Stimulated activated CD8-positive, alpha-beta memory T cell treated with anti-CD3 and anti-CD28 coated beads, Interleukin-15, amount 100 ng/mL, for 4 hours (primary cell): Measurements from ENCODE around the gene PDSS2.
"Not testable (repeated sequence)": the region's sequence is repeated elsewhere in the genome, so short reads cannot be mapped to it uniquely, and the experiment has no call there.

Source experiments
- DNase-seq, 2 donors: peaks; one replicate each; pipeline ENCODE4 v3.0.0-alpha.2; 2020; ENCODE audit warnings: low read depth in 2 of 2

The PDSS2 gene

DNA sequence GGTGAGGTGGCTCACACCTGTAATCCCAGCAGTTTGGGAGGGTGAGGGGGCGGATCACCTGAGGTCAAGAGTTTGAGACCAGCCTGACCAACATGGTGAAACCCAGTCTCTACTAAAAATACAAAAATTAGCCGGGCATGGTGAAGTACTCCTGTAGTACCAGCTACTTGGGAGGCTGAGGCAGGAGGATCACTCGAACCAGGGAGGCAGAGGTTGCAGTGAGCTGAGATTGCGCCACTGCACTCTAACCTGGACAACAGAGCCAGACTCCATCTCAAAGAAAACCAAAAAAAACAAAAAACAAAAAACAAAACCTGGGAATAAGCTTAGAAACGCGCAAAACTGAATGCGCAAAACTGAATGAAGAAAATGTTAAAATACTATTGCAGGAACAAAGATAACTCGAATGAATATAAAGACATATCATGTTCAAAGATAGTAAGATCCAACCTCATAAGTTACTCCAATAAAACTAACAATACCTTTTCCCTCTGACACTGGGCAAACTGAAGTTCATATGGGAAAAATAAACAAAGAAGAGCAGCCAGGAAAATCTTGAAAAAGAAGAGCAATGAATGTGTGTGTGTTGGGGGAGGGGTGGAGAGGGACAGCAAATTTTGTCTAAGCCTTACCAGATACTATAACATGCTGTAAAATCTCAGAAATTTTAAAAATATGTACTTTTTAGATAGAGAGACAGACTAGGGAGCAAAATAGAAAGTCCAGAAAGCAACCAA lies 243.0 kb downstream of the PDSS2 start:
- no peak for DNase-seq

DNA sequence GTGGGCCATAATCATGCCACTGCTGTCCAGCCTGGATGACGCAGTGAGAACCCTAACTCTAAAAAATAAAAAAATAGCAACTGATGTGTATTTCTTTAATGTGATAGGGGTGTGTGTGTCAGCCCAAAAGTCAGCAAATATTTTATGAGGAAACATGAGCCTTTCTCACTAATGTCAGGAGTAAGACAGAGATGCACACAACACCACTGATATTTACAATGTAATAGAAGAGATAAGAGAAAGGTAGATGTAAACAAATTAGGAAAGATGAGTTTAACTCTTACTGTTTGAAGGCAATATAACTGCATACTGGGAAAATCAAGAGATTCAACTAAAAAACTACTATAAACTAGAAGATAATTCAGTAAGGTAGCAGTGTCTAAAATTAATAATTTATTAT lies 244.0 kb downstream of the PDSS2 start:
- DNase-seq: no peak

DNA sequence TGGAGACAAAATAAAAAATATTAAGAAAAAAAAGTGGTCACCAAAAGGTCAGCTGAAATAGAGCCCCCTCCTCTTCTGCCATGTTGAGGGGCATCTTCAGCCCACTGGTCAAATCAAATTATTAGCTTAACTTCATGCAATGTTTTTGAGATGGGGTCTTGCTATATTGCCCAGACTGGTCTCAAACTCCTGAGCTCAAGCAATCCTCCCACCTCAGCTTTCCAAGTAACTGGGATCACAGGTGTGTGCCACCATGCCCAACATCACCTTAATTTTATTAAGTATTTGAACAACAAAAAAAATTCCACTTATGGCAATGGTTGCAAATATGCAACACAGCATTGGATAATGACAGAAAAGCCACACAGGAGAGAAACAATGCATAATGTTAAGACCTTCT lies 244.7 kb downstream of the PDSS2 start:
- no peak for DNase-seq

DNA sequence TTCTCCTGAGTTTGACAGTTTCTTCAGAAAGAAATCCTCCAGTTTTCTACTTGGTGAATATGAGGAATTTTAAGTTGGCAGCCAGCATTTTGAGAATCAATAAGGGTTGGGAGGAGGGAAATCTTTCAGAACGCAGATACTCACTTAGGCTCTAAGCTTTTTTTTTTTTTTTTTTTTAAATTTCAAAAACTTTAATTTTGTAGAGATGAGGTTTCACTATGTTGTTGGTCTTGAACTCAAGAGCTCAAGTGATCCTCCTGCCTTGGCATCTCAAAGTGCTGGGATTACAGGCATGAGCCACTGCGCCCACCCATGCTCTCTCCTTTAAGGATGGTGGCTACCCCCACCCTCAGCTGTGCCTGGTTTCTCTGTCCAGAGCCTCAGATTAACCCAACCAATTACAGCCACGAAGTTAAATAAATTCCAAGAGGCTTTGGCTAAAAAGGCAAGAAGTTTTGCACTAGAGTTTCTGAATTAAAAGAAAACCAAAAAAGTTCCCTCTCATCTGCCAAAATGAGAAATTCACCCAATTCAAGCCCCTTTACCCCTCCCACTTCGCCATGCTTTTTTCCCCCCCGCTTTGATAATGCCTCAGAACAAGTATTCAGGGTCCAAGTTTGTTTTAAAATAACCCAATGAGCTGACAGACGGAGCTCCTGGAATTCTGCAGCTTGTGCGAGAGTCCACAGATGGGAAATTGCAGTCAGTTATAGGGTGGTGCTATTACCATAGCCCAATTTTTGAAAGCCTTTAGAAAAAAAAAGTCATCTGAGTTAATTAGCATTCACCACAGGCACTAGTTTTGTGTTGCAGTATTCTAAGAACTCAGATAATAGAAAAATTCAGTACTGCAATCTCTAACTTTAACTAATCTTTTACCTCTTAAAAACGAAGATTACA lies 249.7 kb downstream of the PDSS2 start:
- DNase-seq: no peak

DNA sequence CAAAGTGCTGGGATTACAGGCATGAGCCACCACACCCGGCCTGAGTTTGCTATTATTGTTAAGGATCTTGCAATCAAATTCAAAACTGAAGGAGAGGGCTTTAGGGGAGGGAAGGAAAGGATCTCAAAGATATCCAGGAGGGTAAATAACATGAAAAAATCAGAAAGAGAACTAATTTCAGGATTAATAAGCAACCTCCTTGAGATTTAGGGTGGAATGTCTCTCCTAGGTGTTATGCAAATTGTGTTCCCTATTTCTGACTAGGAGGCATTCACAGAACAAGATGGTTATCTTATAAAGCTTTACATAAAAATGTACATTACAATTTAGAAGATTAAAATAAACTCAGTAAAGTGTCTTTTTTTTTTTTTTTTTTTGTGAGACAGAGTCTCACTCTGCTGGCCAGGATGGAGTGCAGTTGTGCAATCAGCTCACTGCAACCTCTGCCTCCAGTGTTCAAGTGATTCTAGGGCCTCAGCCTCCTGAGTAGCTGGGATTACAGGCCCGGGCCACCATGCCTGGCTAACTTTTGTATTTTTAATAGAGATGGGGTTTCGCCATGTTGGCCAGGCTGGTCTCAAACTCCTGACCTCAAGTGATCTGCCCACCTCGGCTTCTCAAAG lies 252.0 kb downstream of the PDSS2 start:
- no peak for DNase-seq

DNA sequence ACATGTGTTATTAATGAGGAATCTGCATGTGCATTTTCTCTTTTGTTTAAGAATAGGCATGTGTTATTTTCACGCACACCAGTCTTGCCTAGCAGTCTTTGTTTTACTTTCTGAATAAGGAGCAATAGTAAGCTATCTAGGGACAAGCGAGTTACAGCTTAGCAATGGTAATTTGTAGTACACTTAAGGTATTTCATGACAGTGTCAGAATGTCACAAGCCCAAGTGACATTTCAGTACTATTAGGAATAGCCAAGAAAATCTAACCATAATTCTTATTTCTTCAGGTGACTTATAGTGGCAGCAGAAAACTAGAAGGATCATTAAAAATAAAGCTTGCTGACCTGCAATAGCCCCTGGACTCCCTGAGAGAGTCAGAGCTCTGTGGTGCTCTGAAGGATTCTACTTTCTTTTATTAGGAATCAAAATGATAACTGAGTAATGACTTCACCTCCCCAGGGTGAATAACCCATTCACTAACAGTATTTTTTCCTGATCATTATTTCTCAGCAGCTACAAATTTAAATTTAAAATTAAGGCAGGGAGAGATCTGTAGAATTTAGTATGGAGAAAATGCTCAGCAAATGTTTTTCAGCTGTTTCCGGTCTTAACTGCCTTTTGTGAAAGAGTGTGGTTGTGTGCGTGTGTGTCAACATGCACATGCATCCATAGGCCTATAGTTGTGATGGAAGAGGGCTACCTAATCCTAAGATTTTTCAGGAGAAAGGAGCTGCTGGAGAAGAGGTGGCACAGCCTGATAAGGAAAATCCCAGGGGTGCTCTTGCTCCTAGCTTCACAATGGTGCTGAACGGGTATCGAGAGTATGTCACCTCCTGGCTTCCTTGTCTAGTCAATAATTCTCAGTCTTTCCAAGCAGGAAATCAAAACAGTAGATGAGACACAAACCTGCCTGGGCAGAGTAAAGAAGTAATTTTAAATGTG lies 254.0 kb downstream of the PDSS2 start:
- DNase-seq: no peak

DNA sequence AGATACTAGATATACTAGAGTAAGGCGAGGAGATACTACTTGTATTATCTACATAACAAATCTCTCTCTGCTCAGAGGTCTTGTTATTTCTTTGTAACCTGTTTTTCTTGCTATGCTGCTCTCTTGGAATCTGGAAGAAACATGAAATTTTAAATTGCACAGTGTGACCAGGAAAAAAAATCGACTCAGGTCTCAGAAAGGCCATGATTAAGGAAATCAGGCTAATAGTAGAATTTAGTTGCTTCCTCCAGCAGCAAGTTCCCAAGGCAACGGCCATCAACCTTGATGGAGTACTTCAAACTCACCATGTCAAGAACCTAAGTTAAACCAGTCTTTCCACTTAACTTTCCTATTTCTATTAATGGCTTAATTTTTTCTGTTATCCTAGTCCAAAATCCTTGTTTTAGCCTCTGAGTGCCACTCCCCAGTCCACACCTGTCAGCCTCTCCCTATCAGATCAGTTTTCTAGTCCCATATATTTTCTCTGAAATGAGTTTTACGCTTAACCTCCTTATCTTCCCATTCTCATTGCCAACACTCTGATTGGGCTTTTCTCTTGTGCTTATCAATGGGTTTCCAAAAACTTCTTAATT lies 256.4 kb downstream of the PDSS2 start:
- no peak for DNase-seq

DNA sequence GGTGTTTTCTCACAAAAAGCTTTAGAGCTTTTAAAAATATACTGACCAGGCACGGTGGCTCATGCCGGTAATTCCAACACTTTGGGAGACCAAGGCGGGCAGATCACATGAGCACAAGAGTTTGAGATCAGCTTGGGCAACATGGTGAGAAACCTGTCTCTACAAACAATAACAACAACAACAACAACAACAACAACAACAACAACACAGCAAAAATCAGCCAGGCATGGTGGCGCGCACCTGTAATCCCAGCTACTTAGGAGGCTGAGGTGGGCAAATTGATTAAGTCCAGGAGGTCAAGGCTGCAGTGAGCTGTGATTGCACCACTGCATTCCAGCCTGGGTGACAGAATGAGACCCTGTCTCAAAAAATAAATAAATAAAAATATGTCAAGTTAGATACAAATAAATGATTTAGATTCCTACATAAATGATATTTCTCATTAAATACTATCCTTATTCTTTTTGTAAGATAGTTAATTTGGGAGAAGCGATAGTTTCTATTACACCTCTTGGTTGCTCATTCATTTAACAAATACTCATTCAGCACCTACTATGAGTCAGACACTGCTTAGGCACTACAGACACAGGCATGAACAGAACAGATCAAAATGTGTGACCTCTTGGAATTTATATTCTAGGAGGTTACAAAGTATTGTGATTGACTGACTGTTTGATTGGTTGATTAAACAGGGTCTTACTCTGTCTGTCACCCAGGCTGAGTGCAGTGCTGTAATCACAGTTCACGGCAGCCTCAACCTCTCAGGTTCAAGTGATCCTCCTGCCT lies 260.5 kb downstream of the PDSS2 start:
- no peak for DNase-seq

DNA sequence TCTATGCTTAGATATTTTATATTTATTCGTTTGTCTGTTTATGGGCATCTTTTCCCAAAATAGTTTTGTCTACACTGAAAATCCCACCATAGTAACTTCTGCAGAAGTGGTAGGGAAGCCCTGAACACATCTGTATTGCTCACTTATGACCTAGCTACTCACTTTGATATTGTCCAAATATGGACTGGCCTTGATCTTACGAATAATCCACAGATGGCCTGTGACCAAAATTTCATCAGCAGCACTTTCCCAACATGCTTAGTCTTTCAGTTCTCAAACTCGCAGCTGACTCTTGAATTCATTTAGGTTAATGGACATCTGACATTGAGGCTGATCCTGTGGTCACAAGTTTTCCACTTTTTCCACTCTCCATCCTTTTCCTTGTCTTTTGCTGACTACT lies 263.2 kb downstream of the PDSS2 start:
- DNase-seq: no peak

DNA sequence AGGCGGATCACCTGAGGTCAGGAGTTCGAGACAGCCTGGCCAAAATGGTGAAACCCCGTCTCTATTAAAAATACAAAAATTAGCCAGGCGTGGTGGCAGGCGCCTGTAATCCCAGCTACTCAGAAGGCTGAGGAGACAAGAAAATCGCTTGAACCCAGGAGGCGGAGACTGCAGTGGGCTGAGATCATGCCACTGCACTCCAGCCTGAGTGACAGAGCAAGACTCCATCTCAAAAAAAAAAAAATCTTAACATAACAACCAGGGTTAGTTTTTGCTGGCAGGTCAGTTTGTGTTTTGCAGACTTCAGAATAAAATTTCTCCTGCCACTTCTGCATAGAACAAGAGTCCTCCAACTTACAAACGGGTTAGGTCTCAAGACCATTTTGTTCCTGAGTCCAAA lies 264.6 kb downstream of the PDSS2 start:
- not testable (repeated sequence) for DNase-seq

DNA sequence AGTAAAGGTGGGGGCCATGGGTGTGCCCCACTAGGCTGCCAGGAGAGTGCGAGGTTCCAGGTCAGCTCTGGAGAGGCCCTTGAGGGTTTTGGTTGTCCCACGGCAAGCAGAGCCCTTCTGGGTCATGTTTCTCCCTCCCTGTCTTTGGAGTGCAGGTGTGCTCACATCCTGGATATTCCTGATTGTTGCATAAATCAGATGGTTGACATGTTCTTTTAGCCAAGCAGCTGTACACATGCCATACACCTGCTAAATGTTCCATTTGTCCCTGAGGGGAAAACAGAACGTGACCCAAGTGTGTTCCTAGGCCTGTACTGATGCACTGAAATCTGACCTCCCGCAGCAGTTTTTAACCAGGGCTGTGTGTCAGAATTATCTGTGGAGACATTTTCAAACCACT lies 266.5 kb downstream of the PDSS2 start:
- DNase-seq: no peak

DNA sequence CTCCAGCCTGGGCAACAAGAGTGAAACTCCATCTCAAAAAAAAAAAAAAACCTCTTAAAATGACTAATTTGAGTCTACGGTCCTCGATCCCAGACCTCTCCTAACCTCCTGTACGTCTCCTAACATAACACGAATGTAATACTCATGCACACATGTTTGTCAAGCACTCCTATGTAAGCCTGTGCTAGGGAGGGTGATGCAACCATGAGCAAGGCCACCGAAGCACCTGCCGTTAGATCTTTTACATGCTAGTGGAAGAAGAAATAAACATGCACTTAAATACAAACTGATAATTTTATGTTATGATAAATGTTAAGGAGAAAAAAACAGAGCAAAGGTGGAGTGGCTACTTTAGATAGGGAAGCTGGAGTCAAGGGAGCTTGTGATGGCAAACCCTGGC lies 271.7 kb downstream of the PDSS2 start:
- DNase-seq: no peak

DNA sequence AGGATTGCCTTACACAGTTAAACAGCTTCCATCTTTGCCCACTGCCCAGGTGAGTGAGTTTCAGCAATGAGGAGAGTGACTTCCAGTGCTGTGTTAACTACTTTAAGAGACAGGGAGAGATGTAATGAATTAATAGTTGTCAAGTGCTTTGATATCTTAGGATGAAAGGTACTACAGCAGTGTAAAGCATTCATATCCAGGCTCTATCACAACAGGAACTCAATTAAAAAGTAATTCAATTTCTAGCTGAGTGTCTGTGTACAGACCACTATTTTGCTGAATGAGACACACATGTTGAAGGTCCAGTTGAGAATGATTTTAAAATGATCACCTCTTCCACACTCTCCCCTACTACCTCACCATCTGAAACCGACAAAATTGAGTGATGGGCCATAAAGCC lies 273.3 kb downstream of the PDSS2 start:
- DNase-seq: no peak

DNA sequence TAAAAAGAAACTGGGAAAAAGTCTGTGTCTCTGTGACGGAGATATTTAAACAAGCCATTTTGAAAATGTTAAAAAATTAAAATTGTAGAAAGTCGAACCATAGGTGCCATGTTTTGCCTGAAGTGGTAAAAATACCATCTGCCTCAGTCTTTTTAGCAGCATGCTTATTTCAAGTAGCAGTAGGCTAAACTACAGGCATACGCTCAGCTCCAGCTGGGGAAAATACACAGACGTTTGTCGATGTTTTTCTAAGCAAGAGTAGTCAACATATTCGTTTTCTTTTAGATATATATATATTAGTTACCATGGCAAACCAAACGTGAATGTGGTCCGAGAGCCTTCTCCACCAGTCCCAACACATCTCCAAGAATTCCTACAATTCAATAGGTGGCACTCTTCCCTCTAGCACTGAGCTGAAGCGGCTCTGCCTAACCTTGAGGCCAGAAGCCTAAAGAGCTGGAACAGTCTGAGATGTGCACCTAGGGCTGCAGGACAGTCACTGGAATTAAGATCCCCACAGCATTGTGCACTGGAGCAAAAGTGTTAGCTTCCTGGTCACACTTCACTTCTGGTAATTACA lies 273.9 kb downstream of the PDSS2 start:
- DNase-seq: no peak

DNA sequence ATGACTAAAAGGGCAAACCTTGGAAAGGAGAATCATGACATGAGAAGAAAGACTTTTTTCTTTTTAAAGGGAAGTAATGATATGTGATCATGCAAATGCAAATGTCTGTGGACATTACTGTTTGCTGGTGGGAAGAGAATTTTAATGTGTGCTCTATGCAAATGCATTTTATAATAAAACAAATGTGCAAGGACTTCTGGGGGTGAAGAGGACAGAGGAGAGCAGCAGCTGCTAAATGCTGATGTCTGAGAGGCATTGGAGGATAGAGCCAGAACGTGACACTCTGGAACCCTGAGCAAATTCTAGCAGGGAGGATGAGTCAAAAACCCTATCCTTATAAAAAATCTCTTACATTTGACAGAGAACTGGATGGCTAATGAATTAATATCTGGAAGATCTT lies 274.9 kb downstream of the PDSS2 start:
- no peak for DNase-seq

DNA sequence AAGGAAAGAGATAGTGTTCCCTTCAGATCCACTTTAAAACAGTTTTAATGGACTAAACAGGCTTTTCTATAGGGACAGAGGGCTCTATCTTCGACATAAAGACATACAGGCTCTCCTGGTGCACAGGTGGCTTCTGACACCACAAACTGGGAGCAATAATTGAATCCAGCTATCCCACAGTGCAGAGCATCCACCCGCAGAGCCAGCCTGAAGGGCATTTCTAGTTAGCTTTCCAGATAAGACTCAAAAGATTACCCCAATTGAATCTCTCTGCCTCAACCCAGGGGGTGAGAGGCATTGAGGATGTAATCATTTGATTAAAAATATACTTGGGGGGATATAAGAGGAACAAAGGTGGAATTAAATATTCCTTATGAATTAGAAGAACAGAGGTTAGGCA lies 279.3 kb downstream of the PDSS2 start:
- no peak for DNase-seq

DNA sequence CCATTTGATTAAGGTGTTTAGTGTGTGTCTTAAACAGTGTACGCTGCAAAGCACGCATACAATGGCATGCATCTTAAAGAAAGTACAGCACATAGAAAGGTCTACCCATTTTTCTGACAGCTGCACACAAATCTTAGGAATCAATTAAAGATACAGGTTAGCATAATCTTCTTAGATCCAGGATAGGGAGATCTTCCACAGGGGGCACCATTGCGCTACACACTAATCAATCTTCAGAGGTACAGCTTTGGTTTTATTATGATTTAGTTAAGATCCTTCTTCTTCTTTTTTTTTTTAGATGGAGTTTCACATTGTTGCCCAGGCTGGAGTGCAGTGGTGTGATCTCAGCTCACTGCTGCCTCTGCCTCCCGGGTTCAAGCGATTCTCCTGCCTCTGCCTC lies 280.4 kb downstream of the PDSS2 start:
- DNase-seq: no peak

DNA sequence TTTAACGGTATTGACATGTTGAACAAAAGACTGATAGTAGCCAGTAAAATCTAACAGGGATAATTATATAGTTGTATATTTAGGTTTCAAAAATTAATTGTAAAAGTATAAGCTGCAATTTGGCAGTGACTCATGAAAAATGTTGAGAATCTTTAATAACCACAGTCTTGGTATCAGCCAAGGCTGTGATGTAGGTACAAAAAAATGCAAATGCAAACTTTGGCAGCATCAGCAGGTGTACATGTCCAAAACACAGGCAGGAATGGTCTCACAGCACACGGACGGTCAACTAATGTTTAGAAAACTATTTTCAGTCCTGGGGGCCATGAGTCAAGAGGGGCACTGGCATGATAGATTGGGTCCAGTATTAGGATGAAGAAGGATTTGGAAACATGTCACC lies 285.6 kb downstream of the PDSS2 start:
- no peak for DNase-seq

DNA sequence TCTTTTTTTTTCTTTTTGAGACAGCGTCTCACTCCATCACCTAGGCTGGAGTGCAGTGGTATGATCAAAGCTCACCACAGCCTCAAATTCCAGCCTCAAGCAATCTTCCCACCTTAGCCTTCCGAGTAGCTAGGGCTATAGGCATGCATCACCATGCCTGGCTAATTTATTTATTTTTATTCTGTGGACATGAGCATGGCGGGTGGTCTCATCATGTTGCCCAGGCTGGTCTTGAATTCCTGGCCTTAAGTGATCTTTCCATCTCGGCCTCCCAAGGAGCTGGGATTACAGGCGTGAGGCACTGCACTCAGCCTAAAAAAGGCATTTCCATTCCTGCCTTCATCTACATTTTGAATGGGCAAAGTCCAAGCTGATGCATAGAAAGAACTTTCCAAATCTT lies 287.9 kb downstream of the PDSS2 start:
- no peak for DNase-seq

DNA sequence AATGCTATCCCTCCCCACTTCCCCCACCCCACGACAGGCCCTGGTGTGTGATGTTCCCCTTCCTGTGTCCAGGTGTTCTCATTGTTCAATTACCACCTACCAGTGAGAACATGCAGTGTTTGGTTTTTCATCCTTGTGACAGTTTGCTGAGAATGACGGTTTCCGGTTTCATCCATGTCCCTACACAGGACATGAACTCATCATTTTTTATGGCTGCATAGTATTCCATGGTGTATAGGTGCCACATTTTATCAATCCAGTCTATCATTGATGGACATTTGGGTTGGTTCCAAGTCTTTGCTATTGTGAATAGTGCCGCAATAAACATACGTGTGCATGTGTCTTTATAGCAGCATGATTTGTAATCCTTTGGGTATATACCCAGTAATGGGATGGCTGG lies 295.1 kb downstream of the PDSS2 start:
- DNase-seq: not testable (repeated sequence)
